ENCODE data around the gene CPO. TPM values are rescaled to one million over a fixed set of nuclear protein-coding genes. Genes with fewer than 3 reads are reported as not detected.

CPO gene
- total and polyA plus RNA-seq, 9 of the 15 experiments (the other 6 are each of a cell fraction or from before 2014, with no cell fraction given), result not detected

DNA sequence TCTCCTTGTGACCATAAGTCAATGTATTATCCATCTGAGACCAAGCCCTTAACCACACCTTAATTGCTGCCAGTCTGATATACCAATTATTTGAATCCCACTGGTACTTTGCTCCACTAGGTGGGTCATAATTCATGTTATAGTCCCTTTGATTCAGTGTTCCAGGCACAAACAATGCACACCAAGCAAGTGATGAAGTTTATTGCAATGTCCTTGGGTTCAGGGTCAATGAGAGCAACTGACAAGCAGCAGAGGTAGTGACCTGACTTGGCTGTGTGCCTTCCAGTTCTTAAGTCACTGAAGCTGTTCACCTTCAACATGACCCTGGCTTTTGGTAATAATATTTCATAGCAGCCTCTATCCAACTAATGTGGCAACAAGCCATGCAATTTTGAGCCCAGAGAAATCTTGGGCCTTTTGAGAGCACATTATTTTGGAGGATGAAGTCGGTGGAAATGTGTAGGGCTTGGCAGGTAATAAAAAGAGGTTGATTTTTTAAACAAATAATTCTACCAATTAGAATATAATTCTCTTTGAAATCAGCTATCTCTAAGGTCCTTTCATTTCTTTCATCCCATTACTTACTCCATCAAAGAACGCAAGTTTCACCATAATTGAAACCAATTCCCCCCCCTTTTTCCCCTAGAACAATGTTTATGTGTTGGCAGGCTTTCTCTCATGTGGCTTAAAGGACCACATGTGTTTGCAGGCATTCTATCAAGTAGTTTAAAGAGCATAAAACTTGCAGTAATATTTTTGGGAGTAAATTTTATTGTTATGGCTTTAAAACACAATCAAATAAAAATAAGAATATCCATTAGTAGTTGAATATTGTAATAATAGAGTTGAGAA, 3.1 kb upstream of the CPO start:
- no peaks in the 10 kb centered on the region for H3K27me3 ChIP-seq (ENCODE audit: control insufficient read depth in 2 of 2, insufficient read depth in 2 of 2, low read length in 2 of 2)
- TF ChIP-seq, protein P1, sequence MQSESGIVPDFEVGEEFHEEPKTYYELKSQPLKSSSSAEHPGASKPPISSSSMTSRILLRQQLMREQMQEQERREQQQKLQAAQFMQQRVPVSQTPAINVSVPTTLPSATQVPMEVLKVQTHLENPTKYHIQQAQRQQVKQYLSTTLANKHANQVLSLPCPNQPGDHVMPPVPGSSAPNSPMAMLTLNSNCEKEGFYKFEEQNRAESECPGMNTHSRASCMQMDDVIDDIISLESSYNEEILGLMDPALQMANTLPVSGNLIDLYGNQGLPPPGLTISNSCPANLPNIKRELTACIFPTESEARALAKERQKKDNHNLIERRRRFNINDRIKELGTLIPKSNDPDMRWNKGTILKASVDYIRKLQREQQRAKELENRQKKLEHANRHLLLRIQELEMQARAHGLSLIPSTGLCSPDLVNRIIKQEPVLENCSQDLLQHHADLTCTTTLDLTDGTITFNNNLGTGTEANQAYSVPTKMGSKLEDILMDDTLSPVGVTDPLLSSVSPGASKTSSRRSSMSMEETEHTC (IDR thresholded peaks at IDR 0.05), result no peak
- in situ Hi-C loops (cut with MboI) (no loop called here), intact Hi-C loops (cut with micrococcal nuclease) (no loop called here)
- DNase-seq (ENCODE audit: extremely low read depth in 1 of 4, low spot score in 3 of 4) (no peak), ATAC-seq (no peak), FAIRE-seq (no peak)
- H4K20me1 ChIP-seq (replicated peaks; ENCODE audit: control insufficient read depth, insufficient read depth, low read length), result no peaks in the 10 kb centered on the region
- CTCF ChIA-PET (ENCODE audit: low intra/inter-chr PET ratio), result no interaction called here
- no TSS peak for BruUV-seq (replicated peaks)
- no peaks in the 10 kb centered on the region for H3K9me3 ChIP-seq (replicated peaks; ENCODE audit: control insufficient read depth, insufficient read depth, low read depth, low read length)
- WGBS (ENCODE audit: insufficient coverage, low coverage, missing lambda C conversion rate), result 0% methylated on average over 2 of the region's 2 CpGs
- H3K36me3 ChIP-seq (ENCODE audit: control insufficient read depth, insufficient read depth, low read length), result no peaks in the 10 kb centered on the region
- no peaks in the 10 kb centered on the region for H3K9me1 ChIP-seq (ENCODE audit: control insufficient read depth, insufficient read depth, low read length)
- H3K4me3 ChIP-seq, result no peak overlapping the region
- no peaks in the 10 kb centered on the region for H3K4me1 ChIP-seq (replicated peaks in 1 of 2; ENCODE audit: control insufficient read depth in 2 of 2, insufficient read depth in 2 of 2, low read length in 2 of 2)
- H3K9ac ChIP-seq (ENCODE audit: insufficient read depth in 1 of 2, low read depth in 2 of 2, low read length in 2 of 2), result no peak overlapping the region
- H2AFZ ChIP-seq (ENCODE audit: low read depth, low read length), result no peak overlapping the region
- no peaks in the 10 kb centered on the region for H3K79me2 ChIP-seq (ENCODE audit: control insufficient read depth, insufficient read depth, low read length)
- no peak overlapping the region for H3K27ac ChIP-seq (ENCODE audit: extremely low read depth, low read depth, low read length)
- H3K4me2 ChIP-seq (ENCODE audit: insufficient read depth, low read length), result no peak overlapping the region
- POLR2A ChIA-PET, result no interaction called here

DNA sequence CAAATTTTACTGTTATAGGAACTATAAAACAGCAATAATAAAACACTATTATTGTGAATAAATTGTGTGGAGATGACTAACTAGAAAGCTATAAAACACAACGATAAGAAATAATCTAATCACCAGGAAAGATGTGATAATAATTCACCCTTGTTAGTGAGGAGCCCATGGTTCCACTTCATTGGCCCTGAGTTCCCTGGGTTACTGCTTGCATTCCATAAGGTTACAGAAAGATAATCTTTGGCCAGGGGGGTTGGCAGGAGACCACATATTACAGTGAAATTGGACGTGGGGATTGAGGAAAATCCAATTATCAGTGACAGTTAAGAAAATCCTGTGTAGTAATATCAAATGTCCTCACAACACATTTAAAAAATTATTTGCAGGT, 2.5 kb upstream of the CPO start:
- H3K4me1 ChIP-seq (replicated peaks in 1 of 2; ENCODE audit: control insufficient read depth in 2 of 2, insufficient read depth in 2 of 2, low read length in 2 of 2), result no peaks in the 10 kb centered on the region
- H3K27ac ChIP-seq (ENCODE audit: extremely low read depth, low read depth, low read length), result no peak overlapping the region
- no peak overlapping the region for H2AFZ ChIP-seq (ENCODE audit: low read depth, low read length)
- in situ Hi-C loops (cut with MboI) (no loop called here), intact Hi-C loops (cut with micrococcal nuclease) (no loop called here)
- ATAC-seq (no peak), FAIRE-seq (no peak), DNase-seq (ENCODE audit: extremely low read depth in 1 of 4, low spot score in 3 of 4) (no peak)
- no peaks in the 10 kb centered on the region for H3K9me1 ChIP-seq (ENCODE audit: control insufficient read depth, insufficient read depth, low read length)
- no TSS peak for BruUV-seq (replicated peaks)
- no peaks in the 10 kb centered on the region for H3K36me3 ChIP-seq (ENCODE audit: control insufficient read depth, insufficient read depth, low read length)
- CTCF ChIA-PET (ENCODE audit: low intra/inter-chr PET ratio), result no interaction called here
- no peaks in the 10 kb centered on the region for H3K79me2 ChIP-seq (ENCODE audit: control insufficient read depth, insufficient read depth, low read length)
- H3K9ac ChIP-seq (ENCODE audit: insufficient read depth in 1 of 2, low read depth in 2 of 2, low read length in 2 of 2), result no peak overlapping the region
- POLR2A ChIA-PET, result no interaction called here
- WGBS (ENCODE audit: insufficient coverage, low coverage, missing lambda C conversion rate), result 0% methylated on average over 2 of the region's 2 CpGs
- no peak overlapping the region for H3K4me3 ChIP-seq
- no peaks in the 10 kb centered on the region for H3K27me3 ChIP-seq (ENCODE audit: control insufficient read depth in 2 of 2, insufficient read depth in 2 of 2, low read length in 2 of 2)
- no peaks in the 10 kb centered on the region for H3K9me3 ChIP-seq (replicated peaks; ENCODE audit: control insufficient read depth, insufficient read depth, low read depth, low read length)
- H4K20me1 ChIP-seq (replicated peaks; ENCODE audit: control insufficient read depth, insufficient read depth, low read length), result no peaks in the 10 kb centered on the region
- no peak overlapping the region for H3K4me2 ChIP-seq (ENCODE audit: insufficient read depth, low read length)
- TF ChIP-seq, protein P2, sequence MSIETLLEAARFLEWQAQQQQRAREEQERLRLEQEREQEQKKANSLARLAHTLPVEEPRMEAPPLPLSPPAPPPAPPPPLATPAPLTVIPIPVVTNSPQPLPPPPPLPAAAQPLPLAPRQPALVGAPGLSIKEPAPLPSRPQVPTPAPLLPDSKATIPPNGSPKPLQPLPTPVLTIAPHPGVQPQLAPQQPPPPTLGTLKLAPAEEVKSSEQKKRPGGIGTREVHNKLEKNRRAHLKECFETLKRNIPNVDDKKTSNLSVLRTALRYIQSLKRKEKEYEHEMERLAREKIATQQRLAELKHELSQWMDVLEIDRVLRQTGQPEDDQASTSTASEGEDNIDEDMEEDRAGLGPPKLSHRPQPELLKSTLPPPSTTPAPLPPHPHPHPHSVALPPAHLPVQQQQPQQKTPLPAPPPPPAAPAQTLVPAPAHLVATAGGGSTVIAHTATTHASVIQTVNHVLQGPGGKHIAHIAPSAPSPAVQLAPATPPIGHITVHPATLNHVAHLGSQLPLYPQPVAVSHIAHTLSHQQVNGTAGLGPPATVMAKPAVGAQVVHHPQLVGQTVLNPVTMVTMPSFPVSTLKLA (conservative IDR thresholded peaks at IDR 0.05), result no peak
- TF ChIP-seq TAF9B (IDR thresholded peaks at IDR 0.05; ENCODE audit: partially characterized antibody) (no peak), CCAR2 (IDR thresholded peaks at IDR 0.05; ENCODE audit: low read depth, low read length) (no peak), ELF2 (CRISPR knock-in tag; IDR thresholded peaks at IDR 0.05) (no peak), POU5F1 (IDR thresholded peaks at IDR 0.05; ENCODE audit: borderline replicate concordance, low read depth, low read length, partially characterized antibody) (no peak), ZNF263 (CRISPR knock-in tag; IDR thresholded peaks at IDR 0.05; ENCODE audit: borderline replicate concordance) (no peak), HIVEP1 (CRISPR knock-in tag; IDR thresholded peaks at IDR 0.05) (no peak), FOXJ2 (tag; IDR thresholded peaks at IDR 0.05) (no peak), SUPT5H (IDR thresholded peaks at IDR 0.05) (no peak), RHOXF2B (CRISPR knock-in tag; conservative IDR thresholded peaks at IDR 0.05) (no peak), KHSRP (IDR thresholded peaks at IDR 0.05) (no peak)
- TF ChIP-seq, protein P3, sequence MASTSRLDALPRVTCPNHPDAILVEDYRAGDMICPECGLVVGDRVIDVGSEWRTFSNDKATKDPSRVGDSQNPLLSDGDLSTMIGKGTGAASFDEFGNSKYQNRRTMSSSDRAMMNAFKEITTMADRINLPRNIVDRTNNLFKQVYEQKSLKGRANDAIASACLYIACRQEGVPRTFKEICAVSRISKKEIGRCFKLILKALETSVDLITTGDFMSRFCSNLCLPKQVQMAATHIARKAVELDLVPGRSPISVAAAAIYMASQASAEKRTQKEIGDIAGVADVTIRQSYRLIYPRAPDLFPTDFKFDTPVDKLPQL (IDR thresholded peaks at IDR 0.05; ENCODE audit: extremely low read depth, insufficient read length), result no peak
